HepG2 (cell line): ENCODE data around the gene NCKAP5L. TPM values are rescaled to one million over a fixed set of nuclear protein-coding genes. Genes with fewer than 3 reads are reported as not detected.

Experiments used
- ATAC-seq: fragments of 200-7000 bp; cut with Tn5 transposase; 3 replicates; pipeline ENCODE4 v1.9.1; 2020; ENCODE audit warnings: mild to moderate bottlenecking, moderate library complexity
- BruUV-seq: library from RNA; stranded (reverse); fragments of 400-500 nt; replicated peaks from 2 replicates; lab custom pipeline; 2021; lab: Mats Ljungman, UMichigan
- CTCF ChIA-PET: fragments of 300-600 bp; formaldehyde crosslinking; extraction: SDS; loops from one replicate; lab custom pipeline; 2021; ENCODE audit warnings: low total read pairs, inconsistent platforms, low intra/inter-chr PET ratio; lab: Yijun Ruan, JAX
- POLR2A ChIA-PET: fragments of 350-600 bp; sonication (Branson Sonifier 250); formaldehyde crosslinking; loops from one replicate; lab custom pipeline; 2020; ENCODE audit warnings: antibody characterized with exemption, inconsistent platforms; lab: Yijun Ruan, JAX
- DNase-seq: peaks from one replicate; pipeline ENCODE4 v3.0.0-alpha.2; 2015; ENCODE audit warnings: low spot score
- FAIRE-seq: peaks from 3 replicates; lab custom pipeline; 2011; peaks lifted over from hg19 to GRCh38; lab: Jason Lieb, UNC
- H2AFZ ChIP-seq: one replicate; pipeline ENCODE4 v1.6.1; 2011; ENCODE audit warnings: low read length, inconsistent platforms
- H3K27ac ChIP-seq: fragments of 300-600 bp; 3 replicates; pipeline ENCODE4 v1.8.0; 2011; ENCODE audit warnings: mixed run types, mild to moderate bottlenecking, mixed read lengths, low read length, inconsistent platforms; ENCODE audit not compliant: insufficient read depth; ENCODE audit errors: extremely low read length
- H3K27me3 ChIP-seq, 2 experiments: fragments of 200-600 bp in 1 of 2; 2 replicates in 1 of 2; 3 replicates in 1 of 2; pipeline versions ENCODE4 v1.6.0 to v1.8.0; 2011; ENCODE audit warnings: low read length in 2 of 2, mild to moderate bottlenecking in 2 of 2, moderate library complexity in 2 of 2, inconsistent platforms in 1 of 2; ENCODE audit not compliant: insufficient read depth in 2 of 2, control insufficient read depth in 1 of 2
- H3K36me3 ChIP-seq, 2 experiments: fragments of 200-600 bp in 1 of 2; replicated peaks in 1 of 2; 2 replicates in 1 of 2; 3 replicates in 1 of 2; pipeline versions ENCODE4 v1.5.1 to v1.8.0; 2011; ENCODE audit warnings: low read length in 2 of 2, inconsistent platforms in 1 of 2; ENCODE audit not compliant: insufficient read depth in 2 of 2, control insufficient read depth in 1 of 2
- H3K4me1 ChIP-seq: 2 replicates; pipeline ENCODE4 v1.5.1; 2012; ENCODE audit warnings: low read length, inconsistent platforms; ENCODE audit not compliant: insufficient read depth
- H3K4me2 ChIP-seq: 2 replicates; pipeline ENCODE4 v1.6.0; 2011; ENCODE audit warnings: low read depth, low read length, inconsistent platforms
- H3K4me3 ChIP-seq, 3 experiments: fragments of 200-600 bp in 1 of 3; sonication (generic), shearing (Covaris generic) in 1 of 3; replicated peaks in 1 of 3; 2 replicates each; pipeline ENCODE4 v1.5.1; 2011 to 2016; ENCODE audit warnings: low read length in 3 of 3, inconsistent platforms in 2 of 3, low read depth in 2 of 3, mild to moderate bottlenecking in 2 of 3, control low read depth in 1 of 3, mixed read lengths in 1 of 3; ENCODE audit not compliant: insufficient read depth in 1 of 3
- H3K79me2 ChIP-seq: one replicate; pipeline ENCODE4 v1.6.1; 2011; ENCODE audit warnings: low read length, inconsistent platforms; ENCODE audit not compliant: insufficient read depth
- H3K9ac ChIP-seq: 2 replicates; pipeline ENCODE4 v1.6.0; 2011; ENCODE audit warnings: mild to moderate bottlenecking, low read depth, low read length, inconsistent platforms; ENCODE audit not compliant: insufficient read depth
- H3K9me3 ChIP-seq: 2 replicates; pipeline ENCODE4 v1.5.1; 2012; ENCODE audit warnings: mild to moderate bottlenecking, low read length
- H4K20me1 ChIP-seq: 2 replicates; pipeline ENCODE4 v1.6.0; 2011; ENCODE audit warnings: inconsistent platforms, mild to moderate bottlenecking, low read length, moderate library complexity; ENCODE audit not compliant: insufficient read depth
- NAIF1 ChIP-seq: sonication (generic); formaldehyde crosslinking; IDR thresholded peaks from 2 replicates; pipeline ENCODE4 v1.5.0; 2020; ENCODE audit warnings: mild to moderate bottlenecking, missing genetic modification reagents, borderline replicate concordance
- NFYB ChIP-seq: sonication (generic); formaldehyde crosslinking; IDR thresholded peaks from 2 replicates; pipeline ENCODE4 v1.4.0; 2020; ENCODE audit warnings: missing genetic modification reagents
- NR3C1 ChIP-seq: sonication (generic); formaldehyde crosslinking; IDR thresholded peaks from 2 replicates; pipeline ENCODE4 v1.4.0; 2020; ENCODE audit warnings: missing genetic modification reagents
- TRIM24 ChIP-seq: sonication (generic); formaldehyde crosslinking; IDR thresholded peaks from 2 replicates; pipeline ENCODE4 v1.8.0; 2022; ENCODE audit warnings: mild to moderate bottlenecking, missing genetic modification reagents
- YEATS2 ChIP-seq: sonication (generic); formaldehyde crosslinking; IDR thresholded peaks from 2 replicates; pipeline ENCODE4 v1.4.0; 2020; ENCODE audit warnings: missing genetic modification reagents, borderline replicate concordance
- WGBS: methylation state at CpG from one replicate; pipeline ENCODE4 v1.1.6; 2017; ENCODE audit warnings: low lambda C conversion rate; 5-methylcytosine and 5-hydroxymethylcytosine counted together
- in situ Hi-C: cut with HindIII; loops from 2 replicates; pipeline ENCODE4 v1.10.0; 2017; ENCODE audit warnings: low pct_unique_long_range_greater_than_20kb; ENCODE audit not compliant: extremely low pct_ligation_motif_present
- intact Hi-C: fragments of 100-400 bp; cut with micrococcal nuclease; formaldehyde crosslinking; loops from one replicate; pipeline ENCODE4 v1.10.0; 2022; ENCODE audit not compliant: unreplicated experiment
- polyA plus RNA-seq, 8 experiments: library from polyadenylated mRNA; depleted of rRNA in 3 of 8; stranded (reverse) in 7 of 8; unstranded in 1 of 8; fragments of >200 nt; fragmentation: Illumina TruSeq in 4 of 8; extraction: Trizol in 4 of 8; gene quantifications; 2 replicates each; pipeline versions ENCODE4 v1.2.1 to v1.2.3, GENCODE V29; 2011 to 2016; ENCODE audit warnings: low read depth in 4 of 8, missing spikeins in 1 of 8, mixed read lengths in 1 of 8; ENCODE audit not compliant: insufficient read depth in 1 of 8
- total RNA-seq, 5 experiments: library from RNA; depleted of rRNA; stranded (reverse); fragments of >200 nt; fragmentation: Illumina TruSeq; extraction: Trizol; gene quantifications; 2 replicates each; pipeline ENCODE4 v1.2.3, GENCODE V29; 2016; ENCODE audit warnings: low read depth in 1 of 5
- TF ChIP-seq, protein P1 (sequence below), 2 experiments: sonication (generic) in 1 of 2; formaldehyde crosslinking in 1 of 2; IDR thresholded peaks; 2 replicates each; pipeline versions ENCODE4 v1.4.0 to v1.6.1; 2016 to 2020; ENCODE audit warnings: borderline replicate concordance in 1 of 2, low read depth in 1 of 2, mild to moderate bottlenecking in 1 of 2, missing genetic modification reagents in 1 of 2

NCKAP5L gene
- total and polyA plus RNA-seq, 2 of the 13 experiments (the other 11 are each of a cell fraction or from before 2014, with no cell fraction given): 4.1 to 9.0 TPM

DNA sequence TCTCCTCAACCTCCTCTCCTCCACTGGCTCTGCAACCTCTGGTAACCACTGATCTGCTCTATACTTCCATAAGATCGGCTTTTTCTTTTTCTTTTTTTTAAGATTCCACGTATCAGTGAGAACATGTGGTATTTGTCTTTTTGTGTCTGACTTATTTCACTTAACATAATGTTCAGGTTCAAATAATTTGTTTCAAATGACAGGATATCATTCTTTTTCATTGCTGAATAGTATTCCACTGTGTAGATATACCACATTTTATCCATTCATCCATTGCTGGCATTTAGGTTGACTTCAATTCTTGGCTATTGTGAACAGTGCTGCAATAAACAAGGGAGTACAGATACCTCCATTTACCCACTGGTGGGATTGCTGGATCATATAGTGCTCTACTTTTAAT lies 40.5 kb downstream of the NCKAP5L start:
- WGBS: 93% methylated on average over 2 of the region's 2 CpGs
- BruUV-seq: no TSS peak
- ChIA-PET CTCF (no interaction called here), POLR2A (no interaction called here)
- Histone ChIP-seq H3K27ac (no peak overlapping the region), H3K4me2 (no peak overlapping the region), H3K4me1 (no peaks in the 10 kb centered on the region), H3K9me3 (no peaks in the 10 kb centered on the region), H3K36me3 (no peaks in the 10 kb centered on the region), H2AFZ (no peak overlapping the region), H3K79me2 (no peaks in the 10 kb centered on the region), H3K4me3 (no peak overlapping the region), H4K20me1 (no peaks in the 10 kb centered on the region), H3K9ac (no peak overlapping the region), H3K27me3 (no peaks in the 10 kb centered on the region)
- in situ Hi-C loops: no loop called here
- no peak for ATAC-seq
- no peak for DNase-seq
- FAIRE-seq: no peak
- intact Hi-C loops: no loop called here
- TF ChIP-seq, protein P1, sequence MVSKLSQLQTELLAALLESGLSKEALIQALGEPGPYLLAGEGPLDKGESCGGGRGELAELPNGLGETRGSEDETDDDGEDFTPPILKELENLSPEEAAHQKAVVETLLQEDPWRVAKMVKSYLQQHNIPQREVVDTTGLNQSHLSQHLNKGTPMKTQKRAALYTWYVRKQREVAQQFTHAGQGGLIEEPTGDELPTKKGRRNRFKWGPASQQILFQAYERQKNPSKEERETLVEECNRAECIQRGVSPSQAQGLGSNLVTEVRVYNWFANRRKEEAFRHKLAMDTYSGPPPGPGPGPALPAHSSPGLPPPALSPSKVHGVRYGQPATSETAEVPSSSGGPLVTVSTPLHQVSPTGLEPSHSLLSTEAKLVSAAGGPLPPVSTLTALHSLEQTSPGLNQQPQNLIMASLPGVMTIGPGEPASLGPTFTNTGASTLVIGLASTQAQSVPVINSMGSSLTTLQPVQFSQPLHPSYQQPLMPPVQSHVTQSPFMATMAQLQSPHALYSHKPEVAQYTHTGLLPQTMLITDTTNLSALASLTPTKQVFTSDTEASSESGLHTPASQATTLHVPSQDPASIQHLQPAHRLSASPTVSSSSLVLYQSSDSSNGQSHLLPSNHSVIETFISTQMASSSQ (IDR thresholded peaks at IDR 0.05; ENCODE audit: low read depth): no peak
- TF ChIP-seq, protein P1 (CRISPR knock-in tag; IDR thresholded peaks at IDR 0.05; ENCODE audit: borderline replicate concordance): no peak
- no peak for TF ChIP-seq NFYB (CRISPR knock-in tag)
- no peak for TF ChIP-seq TRIM24 (CRISPR knock-in tag)
- no peak for TF ChIP-seq NR3C1 (CRISPR knock-in tag)
- no peak for TF ChIP-seq NAIF1 (CRISPR knock-in tag)
- no peak for TF ChIP-seq YEATS2 (CRISPR knock-in tag)
